Stomach smooth muscle (tissue), 2 donors: ENCODE results near the gene OR2H1.

Source experiments
- H3K27ac ChIP-seq: one replicate; pipeline ENCODE4 v1.7.0; 2013; ENCODE audit warnings: mild to moderate bottlenecking, low read length, inconsistent platforms
- H3K27me3 ChIP-seq, 2 donors: one replicate each; pipeline ENCODE4 v1.7.0; 2013; ENCODE audit warnings: low read length in 2 of 2; ENCODE audit not compliant: insufficient read depth in 2 of 2, control insufficient read depth in 1 of 2
- H3K36me3 ChIP-seq, 2 donors: one replicate each; pipeline ENCODE4 v1.7.0; 2013; ENCODE audit warnings: low read length in 2 of 2; ENCODE audit not compliant: control insufficient read depth in 2 of 2, insufficient read depth in 2 of 2
- H3K4me1 ChIP-seq: one replicate; pipeline ENCODE4 v1.7.0; 2013; ENCODE audit warnings: low read length; ENCODE audit not compliant: control insufficient read depth, insufficient read depth
- H3K4me3 ChIP-seq, 2 donors: one replicate each; pipeline ENCODE4 v1.7.0; 2013; ENCODE audit warnings: low read length in 2 of 2
- H3K9ac ChIP-seq, 2 donors: one replicate each; pipeline ENCODE4 v1.7.0; 2013; ENCODE audit warnings: low read length in 2 of 2, mild to moderate bottlenecking in 1 of 2
- H3K9me3 ChIP-seq, 2 donors: one replicate each; pipeline ENCODE4 v1.7.0; 2013; ENCODE audit warnings: low read length in 2 of 2; ENCODE audit not compliant: control insufficient read depth in 2 of 2
- donor health status: healthy.
- donor health status: Pancreatic carcinoma.

OR2H1 gene

GRCh38 chr6:29447670-29448069, 9.3 kb upstream of the OR2H1 start:
- Histone ChIP-seq H3K4me1 (no peaks in the 10 kb centered on the region), H3K36me3 (no peaks in the 10 kb centered on the region), H3K9ac (no peak overlapping the region), H3K27me3 (no peaks in the 10 kb centered on the region), H3K9me3 (no peaks in the 10 kb centered on the region), H3K27ac (no peak overlapping the region), H3K4me3 (no peak overlapping the region)

GRCh38 chr6:29451471-29452193, 5.3 kb upstream of the OR2H1 start:
- H3K36me3 ChIP-seq: no peaks in the 10 kb centered on the region
- H3K9ac ChIP-seq: no peak overlapping the region
- H3K4me1 ChIP-seq: no peaks in the 10 kb centered on the region
- H3K4me3 ChIP-seq: no peak overlapping the region
- H3K27me3 ChIP-seq: no peaks in the 10 kb centered on the region
- H3K27ac ChIP-seq: no peak overlapping the region
- no peaks in the 10 kb centered on the region for H3K9me3 ChIP-seq

GRCh38 chr6:29461021-29461814, 4.3 kb downstream of the OR2H1 start:
- peaks cover 0 to 2% of the 10 kb centered on the region in 2 donors for H3K27me3 ChIP-seq
- no peaks in the 10 kb centered on the region for H3K9me3 ChIP-seq
- no peaks in the 10 kb centered on the region for H3K36me3 ChIP-seq

GRCh38 chr6:29462022-29462421, 5.1 kb downstream of the OR2H1 start:
- Histone ChIP-seq H3K4me1 (no peaks in the 10 kb centered on the region), H3K9ac (no peak overlapping the region), H3K9me3 (no peaks in the 10 kb centered on the region), H3K27me3 (peaks cover 0 to 2% of the 10 kb centered on the region in 2 donors), H3K27ac (no peak overlapping the region), H3K4me3 (no peak overlapping the region), H3K36me3 (no peaks in the 10 kb centered on the region)

More at GRCh38 chr6:29461021-29461814, 4.3 kb downstream of the OR2H1 start:
- Histone ChIP-seq H3K9ac (no peak overlapping the region), H3K4me3 (no peak overlapping the region), H3K27ac (no peak overlapping the region), H3K4me1 (no peaks in the 10 kb centered on the region)

GRCh38 chr6:29465279-29465678, 8.3 kb downstream of the OR2H1 start:
- no peaks in the 10 kb centered on the region for H3K36me3 ChIP-seq
- H3K9me3 ChIP-seq: no peaks in the 10 kb centered on the region
- no peak overlapping the region for H3K9ac ChIP-seq
- H3K27ac ChIP-seq: no peak overlapping the region
- H3K27me3 ChIP-seq: no peaks in the 10 kb centered on the region
- H3K4me1 ChIP-seq: no peaks in the 10 kb centered on the region
- no peak overlapping the region for H3K4me3 ChIP-seq

- Histone ChIP-seq H3K27ac (no peak overlapping the region), H3K9me3 (no peaks in the 10 kb centered on the region), H3K4me3 (no peak overlapping the region), H3K27me3 (no peaks in the 10 kb centered on the region), H3K9ac (no peak overlapping the region), H3K4me1 (no peaks in the 10 kb centered on the region), H3K36me3 (no peaks in the 10 kb centered on the region)
Observed at GRCh38 chr6:29465801-29466200, 8.8 kb downstream of the OR2H1 start.

GRCh38 chr6:29466241-29466640, 9.3 kb downstream of the OR2H1 start:
- Histone ChIP-seq H3K4me3 (no peak overlapping the region), H3K9me3 (no peaks in the 10 kb centered on the region), H3K27ac (no peak overlapping the region), H3K36me3 (no peaks in the 10 kb centered on the region), H3K4me1 (no peaks in the 10 kb centered on the region), H3K9ac (no peak overlapping the region), H3K27me3 (no peaks in the 10 kb centered on the region)

- Histone ChIP-seq H3K27me3 (peaks cover 0 to 3% of the 10 kb centered on the region in 2 donors), H3K27ac (no peak overlapping the region), H3K9ac (no peak overlapping the region), H3K9me3 (no peaks in the 10 kb centered on the region), H3K4me1 (no peaks in the 10 kb centered on the region), H3K4me3 (no peak overlapping the region), H3K36me3 (no peaks in the 10 kb centered on the region)
Observed at GRCh38 chr6:29474996-29475395, 18.0 kb downstream of the OR2H1 start.

GRCh38 chr6:29477923-29478450, 21.0 kb downstream of the OR2H1 start:
- no peaks in the 10 kb centered on the region for H3K4me1 ChIP-seq
- H3K4me3 ChIP-seq: no peak overlapping the region
- no peaks in the 10 kb centered on the region for H3K9me3 ChIP-seq
- H3K36me3 ChIP-seq: no peaks in the 10 kb centered on the region
- H3K27ac ChIP-seq: no peak overlapping the region
- H3K27me3 ChIP-seq: peaks cover 0 to 2% of the 10 kb centered on the region in 2 donors
- no peak overlapping the region for H3K9ac ChIP-seq

GRCh38 chr6:29478740-29479139, 21.8 kb downstream of the OR2H1 start:
- no peaks in the 10 kb centered on the region for H3K4me1 ChIP-seq
- H3K27me3 ChIP-seq: no peaks in the 10 kb centered on the region
- no peak overlapping the region for H3K9ac ChIP-seq
- H3K4me3 ChIP-seq: no peak overlapping the region
- H3K36me3 ChIP-seq: no peaks in the 10 kb centered on the region
- no peak overlapping the region for H3K27ac ChIP-seq
- no peaks in the 10 kb centered on the region for H3K9me3 ChIP-seq

GRCh38 chr6:29479560-29479959, 22.6 kb downstream of the OR2H1 start:
- H3K4me1 ChIP-seq: no peaks in the 10 kb centered on the region

More at GRCh38 chr6:29479560-29479959, 22.6 kb downstream of the OR2H1 start:
- no peak overlapping the region for H3K4me3 ChIP-seq
- H3K36me3 ChIP-seq: no peaks in the 10 kb centered on the region
- no peak overlapping the region for H3K9ac ChIP-seq
- no peaks in the 10 kb centered on the region for H3K27me3 ChIP-seq
- H3K9me3 ChIP-seq: no peaks in the 10 kb centered on the region
- H3K27ac ChIP-seq: no peak overlapping the region
